GM19467 (cell line): ENCODE results near the gene HOXA3.

Experiments used
- ATAC-seq: cut with Tn5 transposase; IDR thresholded peaks from one replicate; pipeline ENCODE4 v1.9.1; 2021; ENCODE audit warnings: mild to moderate bottlenecking, moderate library complexity; ENCODE audit not compliant: unreplicated experiment

The HOXA3 gene

DNA sequence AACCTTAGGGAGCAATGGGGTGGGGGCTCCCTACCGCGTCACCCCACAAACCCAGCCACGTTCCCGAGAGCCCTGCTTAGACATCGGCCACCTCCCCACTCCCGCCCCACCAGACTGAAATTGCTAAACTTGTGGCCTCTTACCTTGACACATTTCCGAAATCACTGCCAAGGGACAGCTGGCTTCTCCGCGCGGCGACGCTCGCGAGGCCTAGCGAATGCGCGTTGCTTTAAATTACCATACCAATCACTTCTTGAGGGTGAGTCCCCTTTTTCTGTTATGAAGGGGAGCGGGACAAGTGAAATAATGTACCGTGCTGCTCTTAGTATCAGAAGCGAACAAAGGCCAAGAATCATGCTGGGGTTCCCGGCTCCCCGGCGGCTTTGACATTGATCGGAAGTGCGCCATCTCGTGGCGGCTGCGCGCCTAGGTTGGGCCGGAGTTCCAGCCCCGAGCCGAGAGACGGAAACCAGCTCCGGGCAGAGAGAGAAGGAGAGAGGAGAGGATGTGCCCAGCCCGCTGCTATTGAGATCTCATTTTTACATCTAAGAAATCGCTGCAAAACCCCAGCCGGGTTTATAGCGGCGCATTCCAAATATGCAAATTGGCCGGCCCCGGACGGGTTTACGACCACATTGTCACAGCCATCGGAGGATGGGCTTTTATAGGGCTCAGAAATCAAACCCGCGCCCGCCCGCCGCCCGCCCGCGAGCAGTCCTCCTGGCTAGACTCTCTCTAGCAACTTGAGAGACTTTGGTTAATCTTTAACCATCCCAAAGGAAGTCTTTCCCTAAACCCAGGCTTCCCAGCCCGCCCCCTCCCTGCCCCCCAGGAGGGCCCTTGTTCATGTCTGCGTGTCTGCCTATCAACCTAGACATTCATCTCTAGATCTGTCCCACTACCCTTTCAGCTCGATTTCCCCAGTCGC lies 27.4 kb upstream of the HOXA3 start:
- no peak for ATAC-seq

DNA sequence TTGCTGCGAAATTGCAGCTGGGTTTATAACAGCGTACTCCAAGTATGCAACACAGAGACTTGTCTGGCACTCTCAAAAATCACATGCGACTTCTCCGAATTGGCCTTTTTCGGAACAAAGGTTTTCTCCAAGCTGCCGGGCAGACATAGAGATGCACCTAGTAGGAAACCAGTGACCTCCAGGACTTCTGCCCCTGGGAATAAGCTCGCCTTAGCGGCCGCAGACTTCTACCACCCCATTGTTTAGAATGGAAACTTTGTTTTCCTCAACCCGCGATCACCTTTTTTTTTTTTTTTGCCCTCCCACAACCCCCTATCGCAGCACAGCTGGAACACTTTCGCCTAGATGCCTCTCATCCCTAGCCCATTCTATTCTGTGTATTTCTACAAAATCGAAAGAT lies 26.6 kb upstream of the HOXA3 start:
- no peak for ATAC-seq

DNA sequence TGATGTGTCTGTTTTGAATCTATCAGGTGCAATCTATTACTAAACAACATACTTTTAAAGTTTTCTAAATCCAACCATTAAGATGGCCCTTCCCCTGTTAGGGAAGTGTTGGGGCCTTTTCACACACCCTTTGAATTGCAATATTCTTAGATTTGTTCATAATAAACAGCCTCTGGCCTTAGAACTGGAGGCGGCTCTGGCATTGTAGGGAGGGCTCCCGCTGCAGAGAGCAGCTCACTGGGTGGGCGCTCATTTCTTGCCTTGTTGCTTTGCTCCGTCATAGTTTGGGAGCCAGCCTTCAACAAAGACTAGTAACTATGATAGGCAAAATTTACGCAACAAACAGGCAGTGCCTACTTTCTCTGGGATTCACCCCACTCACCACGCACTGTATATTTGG lies 26.0 kb upstream of the HOXA3 start:
- no peak for ATAC-seq

DNA sequence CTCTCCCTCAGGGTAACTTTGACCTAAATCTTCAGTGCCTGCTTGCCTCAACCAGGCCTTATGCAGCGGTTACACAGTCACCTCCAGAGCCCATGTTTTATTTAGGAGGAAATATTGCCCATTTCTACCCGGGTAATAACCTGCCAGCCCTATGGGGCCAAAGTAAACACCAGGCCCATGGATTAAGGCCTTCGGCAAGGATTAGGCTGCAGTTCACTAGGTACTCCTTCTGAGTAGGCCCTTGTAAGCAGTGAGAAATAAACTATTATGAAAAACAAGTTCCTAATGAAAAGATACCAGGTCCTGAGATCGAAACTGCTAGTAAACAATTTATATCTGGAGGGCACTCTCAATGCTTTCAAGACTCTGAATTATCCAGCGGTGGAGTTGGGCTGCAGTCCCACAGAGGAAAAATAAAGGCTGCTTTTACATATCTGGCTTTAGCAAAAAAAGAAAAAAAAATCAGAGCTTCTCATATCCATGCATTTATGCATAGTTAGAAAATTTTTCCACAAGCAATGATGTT lies 25.5 kb upstream of the HOXA3 start:
- ATAC-seq = no peak

DNA sequence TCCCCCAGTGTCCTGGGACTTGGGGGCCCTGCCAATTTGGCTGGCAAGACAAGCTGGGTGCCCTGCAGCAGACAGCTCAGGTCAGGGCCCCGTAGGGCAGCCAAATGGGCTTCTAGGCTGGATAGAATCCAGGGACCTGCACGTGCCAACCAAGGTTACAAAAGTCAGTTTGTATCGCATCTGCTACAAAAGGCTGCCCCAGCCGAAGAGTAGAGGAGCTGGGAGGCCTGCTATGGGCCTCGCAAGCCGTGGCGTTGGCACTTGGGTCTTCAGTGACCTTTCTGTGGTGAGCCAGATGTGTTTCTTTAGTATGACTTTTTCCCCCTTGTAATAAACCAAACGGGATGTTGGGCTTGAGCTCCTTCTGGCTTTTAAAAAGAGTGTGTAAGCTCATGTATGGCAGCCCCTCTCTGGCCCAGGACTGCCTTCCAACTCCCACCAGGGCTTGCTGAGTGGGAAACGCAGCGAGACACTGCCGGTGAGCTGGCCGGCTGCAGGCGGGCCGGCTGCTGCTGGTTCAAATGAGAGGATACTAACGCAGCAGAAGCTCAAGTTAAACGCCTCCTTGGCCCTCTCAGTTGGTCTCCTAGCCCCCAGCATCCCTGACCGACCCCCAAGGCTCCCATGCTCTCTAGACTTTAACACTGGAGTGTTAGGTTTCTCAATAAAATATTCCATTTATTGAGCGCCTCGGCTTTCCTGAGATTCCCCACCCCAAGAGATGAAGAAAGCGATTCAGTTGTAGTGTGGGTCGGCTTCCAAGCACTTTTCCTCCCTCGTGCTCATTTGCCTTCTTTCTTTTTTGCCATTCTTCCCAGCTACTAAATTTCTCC lies 24.8 kb upstream of the HOXA3 start:
- ATAC-seq = no peak

DNA sequence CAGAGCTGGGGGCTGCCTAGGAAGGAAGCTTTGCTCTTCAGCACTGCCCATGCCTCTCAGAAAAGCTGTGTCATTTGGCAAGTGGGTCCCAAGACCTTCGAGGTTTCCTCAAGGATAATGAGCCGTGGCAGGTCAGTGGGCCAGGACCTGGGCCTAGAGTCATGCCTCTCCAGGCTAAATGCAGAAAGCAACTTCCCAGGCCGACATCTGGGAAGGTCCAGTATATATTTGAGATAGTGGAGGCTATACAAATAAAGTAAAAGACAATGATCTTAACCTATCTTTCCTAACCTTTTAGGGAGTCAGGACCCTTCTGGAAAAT lies 24.1 kb upstream of the HOXA3 start:
- ATAC-seq = no peak

DNA sequence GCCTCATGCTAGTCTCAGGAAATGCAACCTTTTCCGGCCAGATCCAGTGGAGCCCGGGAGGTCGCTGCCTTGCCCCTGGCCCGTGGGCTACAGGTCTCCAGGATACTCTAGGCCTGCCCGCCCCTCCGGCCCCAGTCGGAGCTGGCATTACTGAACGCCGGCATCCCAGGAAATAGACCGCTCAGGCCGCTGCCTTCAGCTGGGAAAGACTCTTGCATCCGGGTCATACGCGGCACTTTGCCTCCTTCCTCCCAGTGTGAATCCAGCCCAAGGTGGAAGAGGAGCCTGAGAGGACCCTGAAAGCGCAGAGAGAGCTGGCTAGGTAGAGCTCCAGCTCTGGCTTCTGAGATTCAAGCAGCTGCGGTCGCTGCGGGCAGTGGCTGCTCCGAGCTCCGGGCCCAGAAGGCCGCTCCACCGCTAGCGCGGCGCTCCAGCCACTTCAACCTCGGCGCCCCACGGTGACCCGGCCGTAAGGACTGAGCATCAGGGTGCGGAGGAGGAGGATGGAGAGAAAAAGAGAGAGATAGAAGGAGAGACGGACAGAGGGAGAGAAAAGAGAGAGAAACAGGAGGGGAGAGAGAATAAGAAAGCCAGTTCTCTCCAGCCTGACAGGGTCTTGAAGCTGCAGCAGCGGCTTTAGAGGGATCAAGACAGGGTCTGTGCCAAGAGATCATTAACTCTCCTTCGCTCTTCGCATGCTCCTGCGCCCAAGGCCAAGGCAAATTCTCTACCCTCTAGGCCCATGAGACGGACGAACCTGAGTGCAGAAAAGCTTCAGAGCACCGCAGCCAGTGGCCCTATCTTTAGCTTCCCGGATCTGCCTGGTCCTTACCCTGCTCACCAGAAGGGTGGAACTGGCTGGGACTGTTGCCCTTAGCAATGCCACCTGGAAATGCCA lies 23.5 kb upstream of the HOXA3 start:
- ATAC-seq = no peak

DNA sequence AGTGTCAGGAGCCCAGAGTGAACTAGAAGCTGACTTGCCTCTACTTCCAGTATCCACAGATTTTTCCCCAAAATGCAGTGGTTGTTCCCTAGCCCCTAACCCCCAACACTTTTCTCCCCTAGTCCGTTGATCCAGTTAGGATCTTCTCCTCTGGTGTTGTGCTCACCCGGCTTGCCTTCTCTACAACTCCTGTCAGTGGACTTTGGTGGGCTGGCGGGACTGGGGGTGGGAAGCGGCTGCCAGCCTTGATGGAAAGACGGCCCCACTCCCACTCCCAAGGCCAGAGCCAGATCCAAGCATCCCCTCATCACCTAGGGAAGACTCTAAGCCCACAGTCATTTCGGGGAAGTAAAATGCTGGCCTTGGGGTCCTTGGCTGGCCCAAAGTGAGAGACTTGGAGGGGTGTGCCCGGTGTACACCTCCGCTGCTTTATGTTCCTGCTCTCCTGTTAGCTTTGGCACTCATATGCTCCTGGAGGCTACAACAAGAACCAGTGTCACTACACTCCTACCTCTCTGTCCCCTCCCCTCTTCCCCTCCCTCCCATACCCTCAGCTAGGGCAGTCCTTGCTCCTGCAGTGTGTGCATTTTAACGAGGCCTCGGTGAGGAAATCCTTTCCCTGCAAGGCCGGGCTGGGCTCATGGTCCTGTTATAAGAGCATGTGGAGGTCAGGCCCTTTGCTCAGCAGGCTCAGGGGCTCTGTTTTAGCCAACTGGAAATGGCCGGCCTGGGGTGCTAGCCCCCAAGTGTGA lies 22.7 kb upstream of the HOXA3 start:
- no peak for ATAC-seq

DNA sequence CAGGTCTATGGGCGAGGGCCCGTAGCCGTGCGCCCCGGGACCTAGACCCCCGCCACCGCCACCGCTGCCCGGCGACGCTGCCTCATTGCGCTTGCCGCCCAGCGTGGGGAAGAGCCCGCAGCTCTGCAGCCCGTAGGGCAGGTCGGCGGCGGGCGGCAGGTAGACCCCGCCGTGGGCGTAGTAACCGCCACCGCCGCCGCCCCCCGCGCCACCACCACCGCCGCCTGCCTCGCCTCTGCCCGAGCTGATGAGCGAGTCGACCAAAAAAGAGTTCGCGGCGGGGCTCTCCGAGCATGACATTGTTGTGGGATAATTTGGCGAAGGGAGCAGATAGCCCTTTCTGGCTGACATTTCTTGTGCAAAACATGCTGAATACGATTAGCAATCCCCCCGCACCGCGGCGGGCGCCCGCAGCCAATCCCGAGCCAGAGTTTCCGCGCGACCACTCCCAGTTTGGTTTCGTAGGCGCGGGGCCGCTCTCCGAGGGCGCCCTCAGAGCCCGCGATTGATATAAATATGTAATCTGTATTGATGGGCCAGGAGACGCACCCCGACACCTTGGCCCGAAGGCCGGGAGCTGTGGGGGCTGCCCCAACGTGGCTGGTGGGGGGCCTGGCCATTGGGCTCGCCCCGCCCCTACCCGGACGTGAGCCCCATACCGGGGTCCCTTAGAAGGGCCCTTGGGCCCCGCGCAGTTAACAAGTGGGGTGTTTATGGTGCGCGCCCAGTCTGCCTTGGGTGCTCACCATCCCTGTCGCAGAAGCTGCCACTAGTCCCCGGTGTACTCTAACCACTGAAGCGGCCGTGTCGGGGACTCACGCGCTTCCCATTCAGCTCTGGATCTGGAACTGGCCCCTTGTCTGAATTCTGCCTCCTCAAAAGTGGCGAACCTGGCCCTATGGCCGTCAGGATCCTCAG lies 21.8 kb upstream of the HOXA3 start, which contains the start of gene HOXA10:
Gene HOXA10, minus strand, starts transcription at position 365 of the 918 bp plus-strand sequence. Its CDS starts 14 bp downstream, at position 351.
- ATAC-seq = no peak

DNA sequence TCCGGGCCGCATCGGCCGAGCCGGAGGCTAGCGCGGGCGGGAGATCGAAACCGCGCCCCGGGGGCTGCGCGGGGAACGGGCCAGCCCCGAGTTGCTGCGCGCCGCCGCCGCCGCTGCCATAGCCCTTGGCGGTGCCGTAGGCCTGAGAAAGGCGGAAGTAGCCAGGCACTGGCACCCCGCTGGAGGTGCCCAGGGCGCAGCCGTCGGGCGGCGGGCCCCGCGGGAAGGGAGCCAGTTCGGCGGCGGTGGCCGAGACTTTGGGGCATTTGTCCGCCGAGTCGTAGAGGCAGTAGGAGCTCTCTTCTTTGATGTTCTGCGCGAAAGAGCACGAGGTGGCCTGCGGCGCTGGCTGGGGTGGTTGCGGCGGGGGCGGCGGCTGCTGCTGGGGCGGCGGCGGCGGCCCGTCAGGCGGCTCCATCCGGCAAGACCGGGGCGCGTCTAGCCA lies 21.1 kb upstream of the HOXA3 start:
- no peak for ATAC-seq

DNA sequence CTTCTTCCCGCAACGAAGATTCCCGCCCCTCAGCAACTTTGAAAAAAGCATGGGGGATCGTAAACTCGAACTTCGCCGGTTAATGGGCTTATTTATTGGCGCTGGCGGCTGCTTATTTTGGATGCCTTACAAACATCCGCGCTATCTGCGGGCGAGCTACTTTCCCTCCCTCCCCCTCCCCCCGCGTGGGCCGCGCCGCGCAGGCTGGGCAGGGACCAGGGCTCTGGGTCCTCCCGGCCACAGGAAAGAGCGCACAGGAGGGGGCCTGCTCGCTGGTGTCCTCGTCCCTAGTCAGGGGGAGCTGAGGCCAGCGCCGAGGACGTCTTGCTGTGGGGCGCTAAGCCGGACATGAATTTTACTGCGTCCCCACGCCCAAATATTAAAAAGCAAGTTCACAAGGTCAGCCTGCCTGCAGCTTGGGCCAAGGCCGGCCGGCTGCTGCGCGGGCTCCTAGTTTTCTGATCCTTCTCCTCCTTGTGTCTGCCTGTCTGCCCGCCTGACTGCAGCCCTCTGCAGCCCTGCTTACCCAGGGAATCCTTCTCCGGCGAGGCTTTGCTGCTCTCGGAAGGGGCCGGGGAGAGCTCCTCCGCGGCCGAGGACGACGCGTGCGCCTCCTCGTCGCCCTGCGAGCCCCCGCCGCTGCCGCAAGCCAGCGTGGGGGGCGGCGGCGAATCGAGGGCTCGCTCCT lies 20.6 kb upstream of the HOXA3 start:
- no peak for ATAC-seq

DNA sequence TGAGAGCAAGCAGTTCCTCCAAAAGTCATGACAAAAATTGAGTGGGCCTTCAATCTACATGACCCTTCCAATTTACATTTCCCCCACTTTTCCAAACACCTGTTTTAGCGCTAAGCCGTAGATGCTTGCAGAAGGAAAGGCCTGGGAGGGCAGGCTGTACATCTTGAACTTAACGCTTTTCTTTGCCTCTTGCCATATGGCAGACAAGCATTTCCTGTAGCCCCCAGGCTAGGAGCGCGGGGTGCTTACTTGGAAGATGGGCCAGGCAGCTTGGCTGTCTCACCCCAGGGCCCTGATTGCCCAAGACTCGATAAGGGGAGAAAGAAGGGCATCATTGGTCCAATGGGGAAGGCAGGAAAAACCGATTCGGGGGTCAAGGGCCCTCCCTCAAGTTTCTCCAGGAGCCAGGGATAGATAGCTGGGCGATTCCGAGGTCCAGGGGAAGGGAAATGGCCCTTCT lies 20.0 kb upstream of the HOXA3 start:
- no peak for ATAC-seq

DNA sequence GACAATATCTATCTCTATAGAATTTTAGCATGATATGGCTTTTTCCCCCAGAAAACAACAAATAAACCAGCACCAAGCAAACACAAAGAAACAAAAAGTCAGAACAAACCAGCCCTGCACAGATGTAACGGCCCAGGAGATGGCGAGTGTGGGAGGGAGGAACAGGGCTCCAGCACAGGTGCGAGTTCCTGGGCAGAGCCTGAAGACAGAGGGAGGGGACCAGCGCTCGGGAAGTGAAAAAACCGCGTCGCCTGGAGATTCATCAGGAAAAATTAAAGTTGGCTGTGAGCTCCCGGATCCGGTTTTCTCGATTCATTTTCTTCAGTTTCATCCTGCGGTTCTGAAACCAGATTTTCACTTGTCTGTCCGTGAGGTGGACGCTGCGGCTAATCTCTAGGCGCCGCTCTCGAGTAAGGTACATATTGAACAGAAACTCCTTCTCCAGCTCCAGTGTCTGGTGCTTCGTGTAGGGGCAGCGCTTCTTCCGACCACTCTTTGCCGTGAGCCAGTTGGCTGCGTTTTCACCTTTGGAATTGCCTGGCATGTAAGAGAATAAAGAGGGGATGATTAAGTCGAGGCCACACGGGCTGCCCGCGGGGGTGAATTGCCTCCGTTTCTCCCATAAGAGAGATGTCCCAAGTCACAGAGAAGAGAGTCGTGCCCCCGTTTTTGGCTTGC lies 19.4 kb upstream of the HOXA3 start:
- ATAC-seq = no peak

DNA sequence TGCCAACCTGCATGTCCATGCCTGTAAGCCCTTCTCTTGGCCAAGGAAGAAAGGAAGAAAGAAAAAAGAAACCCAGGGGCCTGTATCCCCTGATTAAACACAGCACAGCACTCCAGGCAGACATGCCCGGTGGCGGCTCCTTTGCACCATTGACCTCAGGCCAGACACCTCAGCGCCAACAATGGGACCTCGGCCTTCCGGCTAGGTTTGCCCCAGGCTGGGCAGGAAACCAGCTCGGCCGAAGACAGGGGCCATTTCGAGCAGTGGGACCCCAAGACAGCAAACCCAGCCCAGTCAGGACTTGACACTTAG lies 18.9 kb upstream of the HOXA3 start:
- ATAC-seq = no peak

DNA sequence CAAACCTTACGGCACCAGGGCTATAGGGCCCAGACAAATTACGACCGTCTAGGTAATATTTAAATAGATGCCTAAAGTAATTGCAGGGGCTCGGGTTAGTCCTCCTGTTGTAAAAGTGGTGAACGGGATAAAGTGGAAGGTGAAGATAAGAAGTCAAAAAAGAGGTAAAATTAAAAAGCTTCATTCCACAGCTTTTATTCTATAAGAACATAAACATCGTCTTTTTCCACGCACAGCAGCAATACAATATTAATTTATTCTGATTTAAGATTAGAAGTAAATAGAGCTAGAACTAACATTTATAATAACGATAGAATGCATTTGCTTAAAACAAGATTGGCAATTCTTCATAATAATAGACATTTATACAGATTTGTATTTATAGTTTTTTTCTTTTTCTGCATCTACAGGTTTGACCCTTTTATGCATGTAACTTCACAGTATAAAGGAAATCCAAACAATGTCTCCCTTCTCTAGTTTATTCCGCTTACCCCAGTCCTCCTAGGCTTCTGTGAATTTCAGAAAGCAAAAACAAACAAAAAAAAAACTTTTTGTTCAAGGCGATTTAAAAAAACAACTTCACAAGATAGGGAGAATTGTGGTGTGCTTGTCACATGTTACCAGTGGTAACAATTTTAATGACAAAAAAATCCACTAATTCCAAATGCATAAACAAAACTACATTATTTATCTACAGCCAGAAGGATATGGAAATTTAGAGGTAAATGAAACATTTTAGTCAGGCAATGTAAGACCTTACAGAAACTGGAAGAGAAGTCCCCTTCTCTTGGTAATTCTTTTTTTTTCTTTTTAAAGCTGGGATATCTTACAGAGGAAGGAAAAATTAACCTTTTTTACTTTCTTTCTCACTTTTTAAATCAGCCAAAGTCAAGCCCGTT lies 18.3 kb upstream of the HOXA3 start:
- ATAC-seq = no peak

DNA sequence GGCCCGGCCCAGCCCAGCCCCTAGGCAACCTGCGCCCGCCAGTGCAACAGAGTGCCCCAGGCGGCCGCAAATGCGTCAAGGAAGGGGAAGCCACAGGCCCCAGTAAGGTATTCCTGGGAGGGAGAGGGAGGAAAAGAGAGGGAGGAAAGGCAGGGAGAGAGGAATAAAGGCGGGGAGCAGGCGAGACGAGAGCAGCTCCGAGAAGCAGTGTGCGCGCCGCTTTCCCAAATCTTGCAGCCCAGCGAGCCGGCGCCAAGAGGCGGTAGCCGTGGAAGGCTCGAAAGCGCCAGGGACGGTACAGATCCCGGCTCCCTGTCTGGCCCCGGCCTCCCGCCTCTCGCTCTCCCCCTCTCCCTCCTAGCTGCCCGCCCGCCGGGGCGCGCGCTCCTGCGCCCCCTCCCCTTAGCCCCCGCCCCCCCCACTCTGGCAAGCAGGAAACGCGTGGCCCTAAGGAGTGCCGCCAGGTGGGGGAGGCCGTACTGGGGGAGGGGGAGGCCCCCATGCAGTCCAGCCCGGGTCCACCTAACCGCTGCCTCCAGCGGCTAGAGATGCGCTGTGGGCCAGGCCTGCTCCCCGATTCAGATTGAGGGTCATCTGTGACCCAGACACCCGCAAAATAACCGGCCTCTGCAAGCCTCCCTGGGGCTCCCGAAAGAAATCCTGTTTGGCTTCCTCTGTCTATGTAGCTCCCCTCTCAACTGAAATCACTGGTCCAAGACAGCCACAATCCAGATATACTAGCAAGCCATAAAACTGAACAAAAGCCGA lies 17.5 kb upstream of the HOXA3 start:
- no peak for ATAC-seq
